ENCODE results near the gene TBX20.

The TBX20 gene

GRCh38 chr7:35253710-35254495 lies at the start of gene TBX20:
Gene TBX20 (minus strand): TSS chr7:35254100. CDS start chr7:35253620, 480 bp downstream.
- no peak for DNase-seq

GRCh38 chr7:35289376-35289775 lies 35.5 kb upstream of the TBX20 start:
- DNase-seq, result no peak

- no peak for DNase-seq
These were observed 33.1 kb upstream of the TBX20 start for GRCh38 chr7:35286986-35287385.

GRCh38 chr7:35286422-35286821 lies 32.5 kb upstream of the TBX20 start:
- DNase-seq, result no peak

- DNase-seq, result no peak
These were observed 31.9 kb upstream of the TBX20 start for GRCh38 chr7:35285799-35286198.

GRCh38 chr7:35280902-35281301 lies 27.0 kb upstream of the TBX20 start:
- no peak for DNase-seq

- no peak for DNase-seq
These were observed 23.5 kb upstream of the TBX20 start for GRCh38 chr7:35277359-35277758.

- DNase-seq, result no peak
These were observed 18.3 kb upstream of the TBX20 start for GRCh38 chr7:35272246-35272645.

- DNase-seq, result no peak
These were observed 15.1 kb upstream of the TBX20 start for GRCh38 chr7:35268953-35269352.

- DNase-seq, result no peak
These were observed 13.5 kb upstream of the TBX20 start for GRCh38 chr7:35267411-35267810.

- DNase-seq, result no peak
These were observed 9.5 kb upstream of the TBX20 start for GRCh38 chr7:35263396-35263795.

- DNase-seq, result no peak
These were observed 7.8 kb upstream of the TBX20 start for GRCh38 chr7:35261476-35262285.

GRCh38 chr7:35261041-35261440 lies 7.1 kb upstream of the TBX20 start:
- DNase-seq, result no peak

GRCh38 chr7:35260246-35260645 lies 6.3 kb upstream of the TBX20 start:
- no peak for DNase-seq

GRCh38 chr7:35259523-35259908 lies 5.6 kb upstream of the TBX20 start:
- DNase-seq, result no peak

GRCh38 chr7:35258868-35259522 lies 5.1 kb upstream of the TBX20 start:
- no peak for DNase-seq

GRCh38 chr7:35258125-35258867 lies 4.4 kb upstream of the TBX20 start:
- no peak for DNase-seq

GRCh38 chr7:35257251-35258124 lies 3.6 kb upstream of the TBX20 start:
- no peak for DNase-seq

- DNase-seq, result no peak
These were observed 2.6 kb upstream of the TBX20 start for GRCh38 chr7:35256256-35257175.

GRCh38 chr7:35255443-35256255 lies 1.7 kb upstream of the TBX20 start:
- DNase-seq, result no peak
